Neutrophil (primary cell): Measurements from ENCODE around the gene TAPBPL.
"Not testable (repeated sequence)": the region's sequence is repeated elsewhere in the genome, so short reads cannot be mapped to it uniquely, and the experiment has no call there.

Experiments
- H3K27ac ChIP-seq: fragments of 200-600 bp; sonication (generic); 2 replicates; pipeline ENCODE4 v1.5.1; 2016; ENCODE audit warnings: mild to moderate bottlenecking, moderate library complexity
- H3K27me3 ChIP-seq: fragments of 200-600 bp; sonication (generic); 2 replicates; pipeline ENCODE4 v1.6.0; 2016; ENCODE audit warnings: mild to moderate bottlenecking
- H3K36me3 ChIP-seq: fragments of 200-600 bp; sonication (generic); 2 replicates; pipeline ENCODE4 v1.5.1; 2017
- H3K4me1 ChIP-seq, 2 experiments: fragments of 200-600 bp in 1 of 2; sonication (generic) in 1 of 2; 1 replicate in 1 of 2; 2 replicates in 1 of 2; pipeline versions ENCODE4 v1.5.1 to v1.6.1; 2013 to 2016; ENCODE audit warnings: low read depth in 1 of 2, low read length in 1 of 2, mild to moderate bottlenecking in 1 of 2, moderate library complexity in 1 of 2; ENCODE audit not compliant: control insufficient read depth in 1 of 2, insufficient read depth in 1 of 2
- H3K4me3 ChIP-seq, 2 experiments: fragments of 200-600 bp in 1 of 2; sonication (generic) in 1 of 2; 1 replicate in 1 of 2; 2 replicates in 1 of 2; pipeline ENCODE4 v1.5.1; 2013 to 2016; ENCODE audit warnings: low read depth in 1 of 2, low read length in 1 of 2, mild to moderate bottlenecking in 1 of 2, moderate library complexity in 1 of 2
- H3K9me3 ChIP-seq: fragments of 200-600 bp; sonication (generic); 2 replicates; pipeline ENCODE4 v1.5.1; 2016
- TF ChIP-seq, protein P1 (sequence below): fragments of 200-600 bp; sonication (generic); IDR thresholded peaks from 2 replicates; pipeline ENCODE4 v1.5.1; 2016; ENCODE audit warnings: antibody characterized with exemption

TAPBPL gene

DNA sequence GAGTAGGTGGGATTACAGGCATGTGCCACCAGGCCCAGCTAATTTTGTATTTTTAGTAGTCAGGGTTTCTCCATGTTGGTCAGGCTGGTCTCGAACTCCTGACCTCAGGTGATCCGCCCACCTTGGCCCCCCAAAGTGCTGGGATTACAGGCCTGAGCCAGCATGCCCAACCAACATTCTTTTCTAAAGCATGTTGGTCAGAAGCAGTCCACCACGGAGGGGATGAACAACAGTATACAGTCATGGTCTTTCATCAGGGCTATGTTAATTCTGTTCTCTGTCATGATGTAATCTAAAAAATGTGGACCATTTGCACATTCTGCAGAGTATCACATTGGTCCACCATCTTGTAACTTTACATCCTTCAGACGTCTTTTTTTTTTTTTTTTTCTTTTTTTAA lies 37.6 kb downstream of the TAPBPL start:
- Histone ChIP-seq H3K4me3 (no peak overlapping the region), H3K27me3 (no peaks in the 10 kb centered on the region), H3K9me3 (no peaks in the 10 kb centered on the region), H3K27ac (no peak overlapping the region), H3K4me1 (peaks cover 17 to 24% of the 10 kb centered on the region in 2 experiments), H3K36me3 (no peaks in the 10 kb centered on the region)
- TF ChIP-seq, protein P1, sequence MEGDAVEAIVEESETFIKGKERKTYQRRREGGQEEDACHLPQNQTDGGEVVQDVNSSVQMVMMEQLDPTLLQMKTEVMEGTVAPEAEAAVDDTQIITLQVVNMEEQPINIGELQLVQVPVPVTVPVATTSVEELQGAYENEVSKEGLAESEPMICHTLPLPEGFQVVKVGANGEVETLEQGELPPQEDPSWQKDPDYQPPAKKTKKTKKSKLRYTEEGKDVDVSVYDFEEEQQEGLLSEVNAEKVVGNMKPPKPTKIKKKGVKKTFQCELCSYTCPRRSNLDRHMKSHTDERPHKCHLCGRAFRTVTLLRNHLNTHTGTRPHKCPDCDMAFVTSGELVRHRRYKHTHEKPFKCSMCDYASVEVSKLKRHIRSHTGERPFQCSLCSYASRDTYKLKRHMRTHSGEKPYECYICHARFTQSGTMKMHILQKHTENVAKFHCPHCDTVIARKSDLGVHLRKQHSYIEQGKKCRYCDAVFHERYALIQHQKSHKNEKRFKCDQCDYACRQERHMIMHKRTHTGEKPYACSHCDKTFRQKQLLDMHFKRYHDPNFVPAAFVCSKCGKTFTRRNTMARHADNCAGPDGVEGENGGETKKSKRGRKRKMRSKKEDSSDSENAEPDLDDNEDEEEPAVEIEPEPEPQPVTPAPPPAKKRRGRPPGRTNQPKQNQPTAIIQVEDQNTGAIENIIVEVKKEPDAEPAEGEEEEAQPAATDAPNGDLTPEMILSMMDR: no peak

DNA sequence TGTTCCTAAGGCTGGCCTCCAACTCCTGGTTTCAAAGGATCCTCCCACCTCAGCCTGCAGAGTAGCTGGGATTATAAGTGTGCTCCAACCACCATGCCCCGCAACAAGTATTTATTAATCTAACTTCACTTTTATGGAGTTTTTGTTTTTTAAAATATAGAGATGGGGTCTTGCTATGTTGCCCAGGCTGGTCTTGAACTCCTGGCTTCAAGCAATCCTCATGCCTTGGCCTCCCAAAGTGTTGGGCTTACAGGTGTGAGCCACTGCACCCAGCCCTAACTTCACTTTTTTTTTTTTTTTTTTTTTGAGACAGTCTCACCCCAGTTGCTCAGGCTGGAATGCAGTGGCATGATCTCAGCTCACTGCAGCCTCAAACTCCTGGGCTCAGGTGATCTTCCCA lies 38.8 kb downstream of the TAPBPL start:
- H3K9me3 ChIP-seq, H3K27ac ChIP-seq, H3K36me3 ChIP-seq, H3K27me3 ChIP-seq, H3K4me3 ChIP-seq: not testable (repeated sequence)
- peaks cover 29 to 36% of the 10 kb centered on the region in 2 experiments for H3K4me1 ChIP-seq

DNA sequence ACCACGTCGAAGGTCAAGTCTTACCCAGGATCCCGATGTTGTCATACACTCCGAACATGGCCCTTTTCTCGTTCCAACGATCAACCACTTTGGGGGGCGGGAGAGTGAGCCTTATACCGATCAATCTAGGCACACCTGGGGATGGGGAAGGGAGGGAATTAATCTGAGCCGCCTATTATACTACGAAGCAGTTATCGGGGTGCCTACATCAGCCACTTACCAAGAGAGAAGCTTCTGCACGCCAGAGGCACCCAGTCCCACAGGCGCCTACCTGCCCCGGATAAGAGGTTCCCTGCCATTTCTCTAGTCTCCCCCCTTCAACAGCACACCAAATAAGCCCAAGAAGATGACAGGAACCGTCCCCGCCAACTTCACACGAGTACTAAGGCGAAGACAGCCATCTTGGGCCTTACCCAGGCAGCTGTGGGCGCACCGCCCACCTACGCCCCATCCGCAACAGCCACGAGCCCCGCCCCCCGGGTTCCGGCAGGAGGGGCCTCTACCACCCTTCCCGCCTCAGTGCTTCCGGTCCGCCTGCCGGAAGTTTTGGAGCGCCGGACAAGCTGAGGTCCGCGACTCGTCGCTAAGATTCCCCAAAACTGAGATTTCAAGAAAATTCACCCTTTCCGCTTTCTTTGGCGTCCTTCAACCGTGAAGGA lies 41.1 kb downstream of the TAPBPL start, which contains the start of gene MRPL51:
MRPL51 (minus strand) TSS at position 425 of the 659 bp plus-strand sequence; CDS start at position 299, 126 bp downstream.
- Histone ChIP-seq H3K27me3 (no peaks in the 10 kb centered on the region), H3K27ac (peak within 1 kb of the TSS; percentile 94)
- TF ChIP-seq, protein P1: no peak

GRCh38 chr12:6493497-6494257 lies 41.8 kb downstream of the TAPBPL start, which contains the start of gene NCAPD2:
Gene NCAPD2, plus strand, starts transcription at chr12:6494102. Its CDS starts 997 bp downstream, at chr12:6495099.
- H3K4me3 ChIP-seq: peak within 1 kb of the TSS; percentile 88 to 93
- TF ChIP-seq, protein P1: peak; percentile 63
- H3K27ac ChIP-seq: peak within 1 kb of the TSS; percentile 94
- H3K9me3 ChIP-seq: no peaks in the 10 kb centered on the region
- H3K4me1 ChIP-seq: peaks cover 39 to 41% of the 10 kb centered on the region in 2 experiments
- peaks cover 17% of the 10 kb centered on the region for H3K36me3 ChIP-seq
- H3K27me3 ChIP-seq: no peaks in the 10 kb centered on the region

More for the DNA sequence above, 41.1 kb downstream of the TAPBPL start, which contains the start of gene MRPL51:
- Histone ChIP-seq H3K36me3 (peaks cover 10% of the 10 kb centered on the region), H3K4me3 (peak within 1 kb of the TSS; percentile 88 to 93), H3K9me3 (no peaks in the 10 kb centered on the region), H3K4me1 (peaks cover 41 to 44% of the 10 kb centered on the region in 2 experiments)

- Histone ChIP-seq H3K4me3 (peak overlapping the region; percentile 88 to 93), H3K27me3 (no peaks in the 10 kb centered on the region), H3K4me1 (peaks cover 39 to 41% of the 10 kb centered on the region in 2 experiments), H3K9me3 (no peaks in the 10 kb centered on the region), H3K36me3 (peaks cover 23% of the 10 kb centered on the region), H3K27ac (peak overlapping the region; percentile 94)
- TF ChIP-seq, protein P1: no peak
Observed at GRCh38 chr12:6494258-6494743, 42.5 kb downstream of the TAPBPL start.
